Stimulated activated CD4-positive, alpha-beta T cell treated with anti-CD3 and anti-CD28 coated beads, Interleukin-2, amount 100 ng/mL, for 4 hours (primary cell): ENCODE measurements around the gene PAXX.
A peak's percentile ranks its signal among the peaks of the same experiment; 100 is the strongest.

Experiments
- DNase-seq: peaks from one replicate; pipeline ENCODE4 v3.0.0-alpha.2; 2020; ENCODE audit warnings: low read depth

The PAXX gene

DNA sequence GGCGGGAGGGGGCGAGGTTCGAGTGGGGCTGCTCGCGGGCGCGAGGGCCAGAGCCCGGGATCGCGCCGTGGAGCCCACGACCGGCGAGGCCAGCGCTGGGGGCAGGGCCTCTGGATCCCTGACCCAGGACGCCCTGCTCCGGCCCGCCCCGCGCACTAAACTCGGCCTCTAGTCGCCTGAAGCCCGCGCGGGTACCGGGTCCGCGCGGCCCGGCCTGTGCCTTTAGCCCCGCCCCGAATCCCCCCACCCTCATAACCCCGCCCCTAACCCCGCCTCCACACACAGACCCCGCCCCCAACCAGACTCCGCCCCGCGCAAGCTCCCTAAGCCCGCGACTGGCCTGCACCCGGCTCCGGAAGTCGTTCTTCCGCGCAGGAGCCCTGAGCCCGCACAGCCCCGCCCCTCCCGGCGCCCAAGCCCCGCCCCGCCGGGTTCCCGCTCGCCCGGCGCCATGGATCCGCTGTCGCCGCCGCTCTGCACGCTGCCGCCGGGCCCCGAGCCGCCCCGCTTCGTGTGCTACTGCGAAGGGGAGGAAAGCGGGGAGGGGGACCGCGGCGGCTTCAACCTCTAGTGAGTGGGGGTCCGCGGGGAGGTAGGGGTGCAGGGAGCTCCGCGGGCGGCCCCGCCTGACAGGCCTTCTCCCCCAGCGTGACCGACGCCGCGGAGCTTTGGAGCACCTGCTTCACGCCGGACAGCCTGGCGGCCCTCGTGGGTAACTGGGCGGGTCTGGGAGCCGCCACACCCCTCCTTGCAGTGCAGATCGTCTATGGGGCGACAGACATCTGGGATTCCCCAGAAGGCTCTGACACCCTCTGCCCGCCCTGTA, at the start of gene PAXX:
Gene PAXX, plus strand, starts transcription at position 430 of the 826 bp plus-strand sequence. Its CDS starts 22 bp downstream, at position 452.
- peak; percentile 89 for DNase-seq

GRCh38 chr9:136942881-136943230, 49.4 kb upstream of the PAXX start:
- no peak for DNase-seq

DNA sequence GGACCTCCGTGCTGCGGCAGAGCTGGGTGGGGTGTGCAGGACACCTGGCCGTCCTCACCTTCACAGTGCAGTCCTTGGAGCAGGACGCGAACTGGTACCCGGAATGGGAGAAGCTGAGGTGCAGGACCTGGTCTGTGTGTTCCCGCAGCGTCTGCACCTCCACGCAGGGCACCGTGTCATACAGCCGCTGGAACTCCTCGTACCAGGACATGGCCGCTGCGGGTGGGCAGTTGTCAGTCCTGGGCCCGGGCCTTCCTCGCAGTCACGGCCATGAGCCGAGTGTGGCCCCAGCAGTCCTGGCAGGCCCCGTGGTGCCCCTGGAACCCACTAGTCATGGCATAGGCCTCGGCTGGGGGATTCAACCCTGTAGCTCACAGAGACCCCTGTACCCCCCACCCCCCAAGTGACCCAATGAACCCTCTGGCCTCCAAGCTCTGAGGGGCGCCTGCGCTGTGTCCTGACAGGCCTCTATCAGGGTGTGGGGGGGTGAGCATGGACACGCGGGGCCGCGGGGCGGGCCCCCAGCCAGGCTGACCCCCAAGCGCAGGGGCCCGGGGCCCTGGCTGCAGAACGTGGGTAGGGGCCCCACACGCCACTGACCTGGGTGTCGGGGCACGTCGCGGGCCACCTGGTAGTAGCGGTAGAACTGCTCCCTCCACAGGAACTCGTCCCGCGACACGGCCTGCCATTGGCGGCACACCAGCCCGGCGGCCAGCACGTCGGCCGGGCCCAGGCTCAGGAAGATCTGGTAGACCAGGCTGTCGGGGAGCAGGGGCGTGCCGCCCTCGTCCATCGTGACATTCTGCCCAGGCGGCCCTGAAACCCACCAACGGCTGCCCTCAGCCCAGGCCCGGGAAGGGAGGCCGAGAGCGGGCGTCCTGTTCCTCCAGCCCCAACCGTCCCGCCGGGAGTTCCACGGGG, 48.7 kb upstream of the PAXX start:
- no peak for DNase-seq

- no peak for DNase-seq
These were observed 48.1 kb upstream of the PAXX start for GRCh38 chr9:136944212-136944518.

- DNase-seq: peak; percentile 91
These were observed 47.5 kb upstream of the PAXX start, which contains the start of the genes C8G and FBXW5 for GRCh38 chr9:136944519-136945332. C8G (plus strand) TSS chr9:136945243; CDS start chr9:136945321, 78 bp downstream. FBXW5 (minus strand) TSS chr9:136944738; CDS start chr9:136944083, 655 bp downstream.

- no peak for DNase-seq
These were observed 46.6 kb upstream of the PAXX start for GRCh38 chr9:136945333-136946227.

DNA sequence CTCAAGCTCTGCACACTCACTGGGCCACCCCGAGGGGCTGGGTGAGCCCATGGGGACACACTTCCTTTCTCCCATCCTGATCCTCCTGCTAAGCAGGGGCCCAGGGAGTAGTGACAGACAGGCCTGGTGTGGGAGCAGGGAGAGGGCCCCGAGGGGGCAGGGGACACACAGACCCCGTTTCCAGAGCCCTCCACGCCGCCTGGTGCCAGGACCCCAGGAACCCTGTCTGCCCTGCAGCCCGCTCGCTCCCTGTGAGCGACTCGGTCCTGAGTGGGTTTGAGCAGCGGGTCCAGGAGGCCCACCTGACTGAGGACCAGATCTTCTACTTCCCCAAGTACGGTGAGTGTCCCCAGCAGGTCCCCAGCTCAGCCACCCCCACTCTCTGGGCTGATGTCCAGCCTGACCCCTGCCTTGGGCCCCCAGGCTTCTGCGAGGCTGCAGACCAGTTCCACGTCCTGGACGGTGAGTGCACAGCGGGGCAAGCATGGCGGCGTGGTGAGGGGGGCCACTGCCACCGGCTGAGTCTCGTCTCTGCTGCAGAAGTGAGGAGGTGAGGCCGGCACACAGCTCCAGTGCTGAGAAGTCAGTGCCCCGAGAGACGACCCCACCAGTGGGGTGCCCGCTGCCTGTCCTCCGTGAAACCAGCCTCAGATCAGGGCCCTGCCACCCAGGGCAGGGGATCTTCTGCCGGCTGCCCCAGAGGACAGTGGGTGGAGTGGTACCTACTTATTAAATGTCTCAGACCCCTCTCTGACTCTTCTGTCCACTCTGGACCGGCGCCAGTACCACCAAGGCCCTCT, 45.8 kb upstream of the PAXX start:
- DNase-seq: no peak

DNA sequence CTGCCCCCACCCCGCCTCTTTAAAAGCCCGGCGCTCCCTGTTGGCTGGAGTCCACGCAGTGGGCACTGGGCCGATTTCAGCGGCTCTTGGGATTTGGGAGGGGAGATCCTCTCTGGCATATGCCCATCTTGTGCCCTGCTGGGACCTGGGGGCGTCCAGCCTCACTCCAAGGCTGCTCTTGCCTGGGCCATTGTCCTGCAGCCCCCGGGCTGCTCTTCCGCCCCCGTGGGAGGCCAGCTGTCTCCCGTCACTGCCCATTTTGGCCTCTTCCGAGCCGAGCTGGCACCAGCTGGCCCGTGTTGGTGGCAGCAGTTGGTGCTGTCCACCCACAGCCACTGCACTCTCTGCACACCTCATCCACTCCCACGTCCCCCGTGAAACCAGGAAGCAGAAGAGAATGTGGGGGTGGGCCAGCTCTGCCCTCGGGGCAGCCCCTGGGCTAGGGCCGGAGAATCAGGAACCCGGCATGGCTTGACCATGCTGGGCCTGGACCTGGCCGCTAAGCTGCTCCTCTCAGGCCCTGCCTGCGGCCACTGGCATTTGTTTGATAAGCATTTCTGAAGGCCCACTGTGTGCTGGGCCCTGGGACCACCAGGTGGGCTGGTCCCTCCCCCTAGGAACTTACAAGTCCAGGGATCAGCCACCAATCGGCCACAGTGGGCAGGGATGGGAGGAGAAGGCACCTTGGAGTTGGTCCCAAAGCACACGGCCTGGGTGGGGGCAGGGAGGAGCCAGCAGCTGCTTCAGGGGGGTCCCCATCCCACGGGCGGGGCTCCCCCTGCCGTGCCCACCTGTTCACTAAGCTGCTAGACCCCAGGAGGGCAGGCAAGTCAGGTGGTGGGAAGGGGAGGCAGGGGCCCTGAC, 45.0 kb upstream of the PAXX start:
- DNase-seq: no peak

DNA sequence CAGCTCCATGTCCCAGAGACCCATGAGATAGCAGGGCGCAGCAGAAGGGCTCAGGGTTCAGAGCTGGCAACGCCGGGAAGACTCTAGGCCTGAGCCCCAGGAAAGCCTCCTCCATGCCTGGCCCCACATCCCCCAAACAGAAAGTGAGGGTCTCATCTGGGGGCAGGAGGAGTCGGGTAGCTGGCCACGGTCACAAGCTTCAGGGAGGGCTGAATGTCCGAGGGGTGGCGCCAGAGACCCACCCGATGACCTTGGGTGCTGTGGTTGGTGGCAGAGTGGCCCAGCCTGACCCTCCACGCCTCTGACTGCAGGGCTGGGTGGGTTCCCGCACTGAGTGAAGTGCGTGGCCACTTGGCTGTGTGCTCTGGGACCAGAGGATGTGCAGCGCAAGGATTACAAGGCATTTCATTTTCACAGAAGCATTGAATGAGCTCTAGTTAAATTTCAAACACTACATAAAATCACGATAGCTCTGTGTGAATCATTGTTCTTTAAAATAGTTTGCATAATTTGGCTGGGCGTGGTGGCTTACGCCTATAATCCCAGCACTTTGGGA, 44.2 kb upstream of the PAXX start:
- DNase-seq: no peak

- no peak for DNase-seq
These were observed 42.9 kb upstream of the PAXX start for GRCh38 chr9:136949239-136949816.

DNA sequence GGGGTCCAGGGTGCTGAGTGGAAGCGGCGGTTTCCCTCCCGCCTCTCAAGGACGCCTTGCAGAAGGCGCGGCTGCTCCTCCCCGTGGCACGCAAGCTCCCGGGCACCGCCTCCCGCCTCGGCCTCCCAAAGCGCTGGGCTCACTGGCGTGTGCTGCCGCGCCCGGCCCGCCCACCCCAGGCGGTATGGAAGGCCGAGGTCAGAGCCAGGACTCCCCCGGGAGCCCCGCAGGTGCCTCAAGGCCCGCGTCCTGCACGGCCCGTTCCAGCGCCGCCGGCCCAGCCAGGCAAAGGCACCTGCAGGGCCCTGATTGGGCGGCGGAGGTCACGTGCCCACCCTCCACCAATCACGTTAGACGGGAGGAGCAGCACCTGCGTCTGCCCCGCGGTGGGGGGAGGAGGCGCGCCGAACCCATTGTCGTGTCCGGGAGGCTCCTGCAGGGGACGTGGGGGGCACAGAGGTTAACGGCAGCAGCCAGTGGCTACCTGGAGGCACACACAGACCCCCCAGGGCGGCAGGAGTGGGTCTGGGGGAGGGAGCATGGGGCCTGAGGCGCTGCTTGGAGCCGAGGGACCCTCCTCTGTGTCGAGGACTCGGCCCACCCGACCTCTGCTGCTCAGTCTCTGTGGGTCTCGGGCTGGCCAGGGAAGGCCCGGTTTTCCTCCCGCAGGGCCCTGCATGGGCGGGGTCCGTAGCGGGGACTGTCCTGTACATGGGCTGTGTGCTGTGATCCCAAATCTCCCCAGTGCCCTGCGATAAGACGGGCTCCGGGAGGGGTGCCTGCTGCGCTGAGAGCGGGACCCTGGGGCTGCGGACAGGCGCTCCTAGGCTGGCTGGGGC, 42.2 kb upstream of the PAXX start:
- DNase-seq: peak; percentile 93

DNA sequence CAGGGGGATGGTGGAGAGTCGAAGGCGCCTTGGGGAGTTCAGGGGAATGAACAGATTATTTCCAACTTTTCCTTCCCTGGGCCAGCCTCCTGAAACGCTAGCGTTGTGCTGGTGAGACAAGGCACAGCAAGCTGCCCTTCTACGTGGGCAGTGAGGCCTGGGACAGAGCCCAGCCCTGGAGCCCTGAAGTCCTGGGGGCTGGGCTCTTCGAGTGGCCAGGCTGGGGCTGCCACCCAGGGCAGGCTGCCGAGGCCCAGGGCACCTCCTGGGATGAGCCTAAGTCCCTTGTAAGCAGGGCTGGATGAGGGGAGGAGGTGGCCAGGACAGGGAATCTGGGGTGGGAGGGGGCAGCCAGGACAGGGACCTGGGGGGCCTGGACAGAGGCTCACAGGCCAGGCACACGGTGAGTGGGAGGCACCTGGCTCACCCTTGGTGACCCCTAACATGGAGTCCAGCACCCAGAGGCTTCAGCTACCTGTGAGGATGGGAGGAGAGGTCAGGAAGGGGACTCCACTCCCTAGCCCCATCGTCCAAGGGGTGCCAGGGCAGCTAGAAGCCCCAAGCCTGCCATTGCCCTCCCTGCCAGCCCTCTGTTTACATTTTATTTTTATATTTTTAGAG, 41.5 kb upstream of the PAXX start:
- no peak for DNase-seq

GRCh38 chr9:136951541-136952320, 40.5 kb upstream of the PAXX start, which contains the start of gene LCN12:
LCN12 (plus strand) TSS chr9:136952273; CDS start chr9:136952328, 55 bp downstream.
- DNase-seq: no peak

- DNase-seq: no peak
These were observed 39.8 kb upstream of the PAXX start for GRCh38 chr9:136952321-136952850.

GRCh38 chr9:136952876-136953770, 39.1 kb upstream of the PAXX start:
- no peak for DNase-seq
